Measurements from ENCODE around the gene MFSD8. TPM values are rescaled to one million over a fixed set of nuclear protein-coding genes. Genes with fewer than 3 reads are reported as not detected.
"Not testable (repeated sequence)": the region's sequence is repeated elsewhere in the genome, so short reads cannot be mapped to it uniquely, and the experiment has no call there.

Gene MFSD8
- total RNA-seq, 2 donors from 2014 or later = 16.8 to 21.2 TPM

GRCh38 chr4:127964426-127965061, 429 bp downstream of the MFSD8 start:
- H3K9me3 Mint-ChIP-seq = not testable (repeated sequence)
- peak; percentile 24 to 66 for DNase-seq (ENCODE audit: low spot score in 2 of 2)
- peaks cover 13 to 18% of the 10 kb centered on the region in 2 donors for H3K36me3 Mint-ChIP-seq
- H3K27ac Mint-ChIP-seq = peak overlapping the region; percentile 97 to 99
- ATAC-seq = peak in 1 of 2 donors; percentile 10

GRCh38 chr4:127963633-127964398, 1.2 kb downstream of the MFSD8 start:
- peak overlapping the region in 1 of 2 donors; percentile 68 for H3K27ac Mint-ChIP-seq
- peaks cover 13 to 18% of the 10 kb centered on the region in 2 donors for H3K36me3 Mint-ChIP-seq
- DNase-seq (ENCODE audit: low spot score in 2 of 2) = peak in 1 of 2 donors; percentile 7
- H3K9me3 Mint-ChIP-seq, ATAC-seq: not testable (repeated sequence)

DNA sequence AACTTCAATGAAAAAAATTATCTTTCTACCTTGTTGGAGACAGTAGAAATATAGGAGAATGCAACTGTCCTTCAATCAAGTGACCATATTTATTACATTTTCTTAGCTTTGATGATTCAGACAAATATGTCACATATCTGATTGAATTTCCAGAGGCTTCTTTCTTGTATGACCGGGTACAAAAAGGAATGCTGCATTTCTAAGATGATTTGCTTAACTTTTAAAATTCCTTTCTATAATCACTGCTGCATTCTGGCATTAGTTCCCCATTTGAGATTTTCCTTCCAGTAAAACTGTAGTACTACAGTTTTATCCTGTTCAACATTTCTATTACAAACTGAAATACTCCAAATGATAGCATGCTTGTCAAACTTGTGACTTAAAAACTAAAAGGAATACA, 5.2 kb downstream of the MFSD8 start:
- H3K27ac Mint-ChIP-seq = no peak overlapping the region
- ATAC-seq = no peak
- H3K36me3 Mint-ChIP-seq = peaks cover 9% of the 10 kb centered on the region in 2 donors

DNA sequence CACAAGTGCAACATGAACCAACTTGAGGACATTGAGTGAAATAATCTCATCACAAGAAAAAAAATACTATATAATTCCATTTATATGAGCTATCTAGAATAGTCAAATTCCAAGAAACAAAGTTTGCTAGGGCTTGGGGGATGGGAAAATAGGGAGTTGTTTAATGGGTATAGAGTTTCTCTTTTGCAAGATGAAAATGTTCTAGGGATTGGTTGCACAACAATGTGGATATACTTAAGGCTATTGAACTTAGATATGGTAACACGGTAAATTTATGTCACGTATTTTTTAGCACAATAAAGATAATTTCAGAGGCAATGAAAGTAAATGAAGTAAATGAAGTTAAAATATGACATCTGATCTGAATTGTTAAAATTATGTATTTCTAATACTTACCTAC, 7.9 kb downstream of the MFSD8 start:
- H3K27ac Mint-ChIP-seq = no peak overlapping the region
- H3K9me3 Mint-ChIP-seq = no peaks in the 10 kb centered on the region
- ATAC-seq = no peak
- H3K36me3 Mint-ChIP-seq = peaks cover 0 to 6% of the 10 kb centered on the region in 2 donors
- no peak for DNase-seq (ENCODE audit: low spot score in 2 of 2)

More for the DNA sequence above, 5.2 kb downstream of the MFSD8 start:
- DNase-seq (ENCODE audit: low spot score in 2 of 2) = no peak
- no peaks in the 10 kb centered on the region for H3K9me3 Mint-ChIP-seq

GRCh38 chr4:127936974-127937373, 28.0 kb downstream of the MFSD8 start:
- no peak for DNase-seq (ENCODE audit: low spot score in 2 of 2)
- peak overlapping the region in 1 of 2 donors; percentile 9 for H3K27ac Mint-ChIP-seq
- H3K9me3 Mint-ChIP-seq = no peaks in the 10 kb centered on the region
- H3K36me3 Mint-ChIP-seq = peaks cover 0 to 4% of the 10 kb centered on the region in 2 donors
- ATAC-seq = peak in 1 of 2 donors; percentile 18

- not testable (repeated sequence) for H3K9me3 Mint-ChIP-seq; H3K36me3 Mint-ChIP-seq; ATAC-seq; DNase-seq (ENCODE audit: low spot score in 2 of 2); H3K27ac Mint-ChIP-seq
Observed at GRCh38 chr4:127931836-127932235, 33.1 kb downstream of the MFSD8 start.

DNA sequence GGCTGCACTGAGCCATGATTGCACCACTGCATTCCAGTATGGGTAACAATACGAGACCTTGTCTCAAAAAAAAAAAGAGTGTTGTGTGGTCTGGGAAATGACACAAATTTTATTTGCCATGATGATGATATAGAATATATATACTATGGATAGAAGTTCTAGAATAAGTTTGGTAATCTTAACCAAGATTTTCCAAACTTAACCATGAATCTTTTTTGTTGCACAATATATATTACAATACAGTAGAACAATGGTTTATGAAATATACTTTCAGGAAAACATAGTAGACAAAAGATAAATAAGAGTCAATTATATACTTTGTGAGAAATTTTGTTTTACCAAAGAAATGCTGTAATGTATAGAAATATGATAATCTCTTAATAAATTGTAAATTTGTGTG, 34.8 kb downstream of the MFSD8 start:
- Mint-ChIP-seq H3K36me3 (peaks cover 0 to 7% of the 10 kb centered on the region in 2 donors), H3K27ac (no peak overlapping the region), H3K9me3 (peaks cover 0 to 7% of the 10 kb centered on the region in 2 donors)
- no peak for DNase-seq (ENCODE audit: low spot score in 2 of 2)
- no peak for ATAC-seq

DNA sequence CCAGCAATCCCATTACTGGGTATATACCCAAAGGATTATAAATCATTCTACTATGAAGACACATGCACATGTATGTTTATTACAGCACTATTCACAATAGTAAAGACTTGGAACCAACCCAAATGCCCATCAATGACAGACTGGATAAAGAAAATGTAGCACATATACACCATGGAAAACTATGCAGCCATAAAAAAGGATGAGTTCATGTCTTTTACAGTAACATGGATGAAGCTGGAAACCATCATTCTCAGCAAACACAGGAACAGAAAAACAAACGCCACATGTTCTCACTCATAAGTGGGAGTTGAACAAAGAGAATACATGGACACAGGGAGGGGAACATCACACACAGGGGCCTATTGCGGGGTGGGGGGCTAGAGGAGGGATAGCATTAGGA, 39.3 kb downstream of the MFSD8 start:
- not testable (repeated sequence) for H3K36me3 Mint-ChIP-seq; H3K27ac Mint-ChIP-seq; DNase-seq (ENCODE audit: low spot score in 2 of 2); ATAC-seq; H3K9me3 Mint-ChIP-seq

DNA sequence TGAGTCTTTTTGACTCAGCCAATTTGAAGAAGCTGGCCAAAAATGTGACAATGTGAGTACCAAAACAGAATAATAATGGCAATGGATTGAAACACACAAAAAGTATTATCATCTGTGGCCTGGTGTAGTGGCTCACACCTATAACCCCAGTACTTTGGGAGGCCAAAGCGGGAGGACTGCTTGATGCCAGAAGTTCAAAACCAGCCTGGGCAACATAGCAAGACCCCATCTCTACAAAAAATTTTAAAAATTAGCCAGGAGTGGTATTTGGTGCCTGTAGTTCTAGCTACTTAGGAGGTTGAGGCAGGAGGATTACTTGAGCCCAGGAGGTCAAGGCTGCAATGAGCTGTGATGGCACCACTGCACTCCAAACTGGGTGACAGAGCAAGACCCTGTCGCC, 42.7 kb downstream of the MFSD8 start:
- H3K27ac Mint-ChIP-seq = no peak overlapping the region
- H3K36me3 Mint-ChIP-seq = peaks cover 0 to 8% of the 10 kb centered on the region in 2 donors
- H3K9me3 Mint-ChIP-seq = peaks cover 0 to 7% of the 10 kb centered on the region in 2 donors
- no peak for ATAC-seq
- no peak for DNase-seq (ENCODE audit: low spot score in 2 of 2)

DNA sequence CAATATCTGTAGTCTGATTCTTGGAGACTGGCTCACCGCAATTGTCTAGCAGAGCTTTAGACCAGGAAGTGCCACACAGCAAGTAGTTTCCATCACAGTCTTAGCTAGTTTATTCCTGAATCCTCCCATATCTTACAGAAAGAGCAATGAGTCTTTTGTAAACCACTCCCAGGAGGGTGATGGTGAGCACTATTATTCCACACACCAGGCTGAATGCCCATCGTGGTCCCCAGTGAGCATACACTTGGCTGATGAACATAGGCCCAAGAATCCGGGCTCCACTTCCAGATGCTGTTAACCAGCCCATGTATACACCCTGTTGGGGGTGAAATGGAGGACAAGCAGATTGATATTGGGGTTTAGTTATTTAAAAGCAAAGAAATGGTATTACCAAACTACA, 44.5 kb downstream of the MFSD8 start:
- H3K9me3 Mint-ChIP-seq = peaks cover 0 to 4% of the 10 kb centered on the region in 2 donors
- no peak for ATAC-seq

GRCh38 chr4:127917151-127917550, 47.8 kb downstream of the MFSD8 start:
- Mint-ChIP-seq H3K36me3 (no peaks in the 10 kb centered on the region), H3K27ac (no peak overlapping the region), H3K9me3 (no peaks in the 10 kb centered on the region)
- no peak for ATAC-seq
- DNase-seq (ENCODE audit: low spot score in 2 of 2) = no peak

More for the DNA sequence above, 44.5 kb downstream of the MFSD8 start:
- no peak for DNase-seq (ENCODE audit: low spot score in 2 of 2)
- Mint-ChIP-seq H3K27ac (no peak overlapping the region), H3K36me3 (peaks cover 0 to 5% of the 10 kb centered on the region in 2 donors)

DNA sequence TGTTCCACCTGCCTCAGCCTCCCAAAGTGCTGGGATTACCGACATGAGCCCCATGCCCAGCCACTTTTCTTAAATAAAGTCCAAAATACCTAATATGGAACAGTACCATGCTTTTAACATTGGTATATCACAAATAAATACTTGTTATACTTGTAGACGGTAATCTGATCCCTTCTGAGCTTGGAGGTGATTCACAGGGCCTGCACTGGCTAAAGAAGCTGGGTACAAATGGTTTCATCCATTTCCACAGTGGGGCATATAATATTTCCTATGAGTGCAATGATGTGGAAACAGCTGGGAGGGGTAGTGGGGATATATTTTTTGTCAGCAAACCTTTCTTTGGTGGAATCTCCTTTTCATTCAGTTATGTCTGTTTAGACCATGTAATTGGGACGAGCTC, 48.5 kb downstream of the MFSD8 start:
- DNase-seq (ENCODE audit: low spot score in 2 of 2) (no peak), ATAC-seq (no peak)
- no peaks in the 10 kb centered on the region for H3K9me3 Mint-ChIP-seq
- H3K27ac Mint-ChIP-seq = no peak overlapping the region
- no peaks in the 10 kb centered on the region for H3K36me3 Mint-ChIP-seq

DNA sequence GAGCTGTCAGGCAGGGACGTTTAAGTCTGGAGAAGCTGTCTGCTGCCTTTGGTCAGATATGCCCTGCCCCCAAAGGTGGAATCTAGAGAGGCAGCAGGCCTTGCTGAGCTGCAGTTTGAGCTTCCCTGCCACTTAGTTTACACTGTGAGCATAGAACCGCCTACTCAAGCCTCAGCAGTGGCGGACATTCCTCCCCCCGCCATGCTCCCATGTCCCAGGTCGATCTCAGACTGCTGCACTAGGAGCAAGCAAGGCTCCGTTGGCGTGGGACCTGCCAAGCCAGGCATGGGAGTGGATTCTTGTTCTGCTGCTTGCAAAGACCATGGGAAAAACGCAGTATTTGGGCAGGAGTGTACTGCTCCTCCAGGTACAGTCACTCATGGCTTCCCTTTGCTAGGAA, 59.9 kb downstream of the MFSD8 start:
- no peak for ATAC-seq
- no peak overlapping the region for H3K27ac Mint-ChIP-seq
- H3K9me3 Mint-ChIP-seq = peaks cover 4 to 7% of the 10 kb centered on the region in 2 donors
- H3K36me3 Mint-ChIP-seq = peaks cover 12 to 23% of the 10 kb centered on the region in 2 donors
- no peak for DNase-seq (ENCODE audit: low spot score in 2 of 2)

- peaks cover 21 to 26% of the 10 kb centered on the region in 2 donors for H3K36me3 Mint-ChIP-seq
- H3K9me3 Mint-ChIP-seq; ATAC-seq; DNase-seq (ENCODE audit: low spot score in 2 of 2); H3K27ac Mint-ChIP-seq: not testable (repeated sequence)
Observed at GRCh38 chr4:127899682-127900081, 65.3 kb downstream of the MFSD8 start.

- H3K9me3 Mint-ChIP-seq = no peaks in the 10 kb centered on the region
- DNase-seq (ENCODE audit: low spot score in 2 of 2) = no peak
- no peak for ATAC-seq
- peaks cover 6 to 34% of the 10 kb centered on the region in 2 donors for H3K36me3 Mint-ChIP-seq
- no peak overlapping the region for H3K27ac Mint-ChIP-seq
Observed at GRCh38 chr4:127896528-127896927, 68.4 kb downstream of the MFSD8 start.

GRCh38 chr4:127896069-127896468, 68.9 kb downstream of the MFSD8 start:
- ATAC-seq (no peak), DNase-seq (ENCODE audit: low spot score in 2 of 2) (no peak)
- H3K27ac Mint-ChIP-seq = no peak overlapping the region
- H3K36me3 Mint-ChIP-seq = peaks cover 6 to 35% of the 10 kb centered on the region in 2 donors
- H3K9me3 Mint-ChIP-seq = no peaks in the 10 kb centered on the region

GRCh38 chr4:127889903-127890302, 75.1 kb downstream of the MFSD8 start:
- ATAC-seq (no peak), DNase-seq (ENCODE audit: low spot score in 2 of 2) (no peak)
- no peak overlapping the region for H3K27ac Mint-ChIP-seq
- H3K36me3 Mint-ChIP-seq = peaks cover 31 to 57% of the 10 kb centered on the region in 2 donors
- H3K9me3 Mint-ChIP-seq = no peaks in the 10 kb centered on the region

All from activated naive CD4-positive, alpha-beta T cell treated with anti-CD3 and anti-CD28 coated beads, Interleukin-2, amount 50 U/mL, for 72 hours (primary cell).